Effector memory CD8-positive, alpha-beta T cell (primary cell): ENCODE results near the gene OOSP4B.
"Not testable (repeated sequence)": the region's sequence is repeated elsewhere in the genome, so short reads cannot be mapped to it uniquely, and the experiment has no call there.

Source experiments
- ATAC-seq: fragments of 150-1000 bp; cut with Tn5 transposase; replicated peaks from 2 replicates; pipeline ENCODE4 v1.10.0; 2021; ENCODE audit warnings: mild to moderate bottlenecking, moderate library complexity
- DNase-seq, 3 experiments: peaks; one replicate each; pipeline ENCODE4 v3.0.0; 2021
- H3K27ac Mint-ChIP-seq, 2 donors: one replicate each; pipeline ENCODE4 v1.8.0; 2022; ENCODE audit warnings: mild to moderate bottlenecking in 2 of 2, mixed read lengths in 2 of 2, moderate library complexity in 2 of 2
- H3K27me3 Mint-ChIP-seq, 2 donors: one replicate each; pipeline ENCODE4 v1.8.0; 2022; ENCODE audit warnings: mixed read lengths in 2 of 2
- H3K36me3 Mint-ChIP-seq: one replicate; pipeline ENCODE4 v1.8.0; 2022; ENCODE audit warnings: mild to moderate bottlenecking, moderate library complexity, mixed read lengths; ENCODE audit not compliant: insufficient read depth
- H3K4me1 Mint-ChIP-seq, 2 donors: one replicate each; pipeline ENCODE4 v1.8.0; 2022; ENCODE audit warnings: low read depth in 2 of 2, mixed read lengths in 2 of 2
- H3K4me3 Mint-ChIP-seq, 2 donors: one replicate each; pipeline ENCODE4 v1.8.0; 2022; ENCODE audit warnings: mild to moderate bottlenecking in 2 of 2, mixed read lengths in 2 of 2, moderate library complexity in 2 of 2
- H3K9me3 Mint-ChIP-seq, 2 donors: one replicate each; pipeline ENCODE4 v1.8.0; 2022; ENCODE audit warnings: mixed read lengths in 2 of 2

Gene OOSP4B

DNA sequence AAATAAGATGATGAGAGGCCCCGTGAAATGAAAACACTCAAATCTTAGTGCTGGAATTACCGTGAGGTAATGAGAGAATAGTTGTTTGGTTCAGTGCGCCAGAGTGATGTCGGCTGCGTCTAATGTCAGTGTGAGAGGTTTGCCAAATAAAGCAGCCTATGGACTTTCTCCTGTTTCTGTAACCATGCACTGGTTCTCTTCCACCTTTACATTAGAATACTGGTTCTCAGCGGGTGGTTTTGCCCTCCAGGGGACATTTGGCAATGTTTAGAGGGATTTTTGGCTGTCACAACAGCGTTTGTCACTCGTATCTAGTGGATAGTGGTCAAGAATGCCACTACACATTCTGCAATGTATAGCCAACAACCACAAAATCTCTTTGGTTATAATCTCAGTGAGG, 1.1 kb downstream of the OOSP4B start:
- peaks cover 22 to 24% of the 10 kb centered on the region in 2 donors for H3K27me3 Mint-ChIP-seq
- DNase-seq: no peak

DNA sequence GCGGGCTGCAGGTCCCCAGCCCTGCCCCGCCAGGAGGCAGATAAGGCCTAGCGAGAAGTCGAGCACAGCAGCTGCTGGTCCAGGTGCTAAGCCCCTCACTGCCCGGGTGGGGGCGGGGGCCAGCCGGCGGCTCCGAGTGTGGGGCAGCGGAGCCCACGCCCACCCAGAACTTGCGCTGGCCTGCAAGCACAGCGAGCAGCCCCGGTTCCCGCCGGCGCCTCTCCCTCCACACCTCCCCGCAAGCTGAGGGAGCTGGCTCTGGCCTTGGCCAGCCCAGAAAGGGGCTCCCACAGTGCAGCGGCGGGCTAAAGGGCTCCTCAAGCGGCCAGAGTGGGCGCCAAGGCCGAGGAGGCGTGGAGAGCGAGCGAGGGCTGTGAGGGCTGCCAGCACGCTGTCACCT, 3.4 kb downstream of the OOSP4B start:
- ATAC-seq, H3K4me3 Mint-ChIP-seq, H3K36me3 Mint-ChIP-seq, H3K4me1 Mint-ChIP-seq, DNase-seq, H3K27ac Mint-ChIP-seq, H3K9me3 Mint-ChIP-seq: not testable (repeated sequence)
- H3K27me3 Mint-ChIP-seq: peaks cover 22 to 24% of the 10 kb centered on the region in 2 donors

More for the DNA sequence above, 1.1 kb downstream of the OOSP4B start:
- Mint-ChIP-seq H3K36me3 (no peaks in the 10 kb centered on the region), H3K27ac (no peak overlapping the region), H3K9me3 (no peaks in the 10 kb centered on the region), H3K4me1 (no peaks in the 10 kb centered on the region), H3K4me3 (no peak overlapping the region)
- no peak for ATAC-seq

DNA sequence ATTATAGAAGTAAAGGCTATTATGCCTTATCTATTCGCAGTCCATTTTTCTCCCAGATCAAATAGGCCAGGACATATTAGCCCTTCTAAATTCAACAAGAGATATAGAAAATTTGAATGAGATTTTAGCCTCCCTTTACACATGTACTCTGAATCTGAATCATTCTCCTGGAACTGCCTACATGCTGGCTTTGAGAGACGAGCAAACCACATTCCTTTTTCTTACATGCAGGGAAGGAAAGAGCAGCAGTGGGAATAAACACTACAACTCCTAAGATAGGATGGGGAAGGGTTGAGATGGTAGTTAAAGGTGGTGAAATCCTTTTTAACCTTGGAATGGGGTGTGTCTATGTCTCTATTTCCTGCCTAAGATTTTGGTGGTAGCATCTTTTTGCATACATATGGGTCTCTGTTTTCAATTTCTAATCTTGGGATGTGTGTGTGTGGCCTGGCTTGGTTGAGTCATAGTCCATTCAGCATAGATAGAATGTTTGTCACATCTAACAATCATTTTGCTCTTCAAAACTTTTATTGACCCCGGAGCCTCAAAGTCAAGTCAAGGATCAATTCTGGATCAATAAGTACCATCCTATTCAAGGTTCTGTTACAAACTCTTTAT, 12.1 kb downstream of the OOSP4B start:
- Mint-ChIP-seq H3K36me3 (no peaks in the 10 kb centered on the region), H3K27me3 (peaks cover 4 to 19% of the 10 kb centered on the region in 2 donors), H3K9me3 (no peaks in the 10 kb centered on the region), H3K4me1 (no peaks in the 10 kb centered on the region), H3K4me3 (no peak overlapping the region), H3K27ac (no peak overlapping the region)
- DNase-seq (no peak), ATAC-seq (no peak)

DNA sequence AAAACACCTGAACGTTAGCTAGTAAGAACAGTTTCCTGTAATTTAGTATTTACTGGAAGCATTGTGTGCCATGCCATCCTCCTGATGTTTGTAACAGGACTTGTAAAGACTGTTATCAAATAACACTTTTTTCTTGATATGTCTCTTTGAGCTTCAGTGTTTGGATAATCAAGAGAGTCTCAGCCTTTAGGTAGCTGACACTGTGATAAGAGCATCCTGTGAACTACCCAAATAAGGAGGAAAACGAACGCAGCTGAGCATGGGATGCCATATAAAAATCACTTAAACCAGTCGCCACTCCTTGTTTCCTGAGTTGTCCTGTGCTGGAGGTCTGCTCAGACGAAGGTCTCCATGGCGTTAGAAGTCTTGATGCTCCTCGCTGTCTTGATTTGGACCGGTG, 23.1 kb downstream of the OOSP4B start, which contains the start of gene OOSP2:
OOSP2 (plus strand) TSS at position 301 of the 400 bp plus-strand sequence; CDS start at position 352, 51 bp downstream.
- Mint-ChIP-seq H3K27ac (no peak within 1 kb of the TSS), H3K27me3 (peaks cover 0 to 19% of the 10 kb centered on the region in 2 donors), H3K4me3 (no peak within 1 kb of the TSS), H3K9me3 (no peaks in the 10 kb centered on the region), H3K36me3 (no peaks in the 10 kb centered on the region), H3K4me1 (no peaks in the 10 kb centered on the region)
- ATAC-seq (no peak), DNase-seq (no peak)

DNA sequence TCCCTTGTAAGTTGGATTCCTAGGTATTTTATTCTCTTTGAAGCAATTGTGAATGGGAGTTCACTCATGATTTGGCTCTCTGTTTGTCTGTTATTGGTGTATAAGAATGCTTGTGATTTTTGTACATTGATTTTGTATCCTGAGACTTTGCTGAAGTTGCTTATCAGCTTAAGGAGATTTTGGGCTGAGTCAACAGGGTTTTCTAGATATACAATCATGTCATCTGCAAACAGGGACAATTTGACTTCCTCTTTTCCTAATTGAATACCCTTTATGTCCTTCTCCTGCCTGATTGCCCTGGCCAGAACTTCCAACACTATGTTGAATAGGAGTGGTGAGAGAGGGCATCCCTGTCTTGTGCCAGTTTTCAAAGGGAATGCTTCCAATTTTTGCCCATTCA, 33.4 kb downstream of the OOSP4B start:
- not testable (repeated sequence) for ATAC-seq, H3K9me3 Mint-ChIP-seq, DNase-seq, H3K27ac Mint-ChIP-seq, H3K4me3 Mint-ChIP-seq, H3K36me3 Mint-ChIP-seq, H3K4me1 Mint-ChIP-seq
- peaks cover 9 to 10% of the 10 kb centered on the region in 2 donors for H3K27me3 Mint-ChIP-seq

DNA sequence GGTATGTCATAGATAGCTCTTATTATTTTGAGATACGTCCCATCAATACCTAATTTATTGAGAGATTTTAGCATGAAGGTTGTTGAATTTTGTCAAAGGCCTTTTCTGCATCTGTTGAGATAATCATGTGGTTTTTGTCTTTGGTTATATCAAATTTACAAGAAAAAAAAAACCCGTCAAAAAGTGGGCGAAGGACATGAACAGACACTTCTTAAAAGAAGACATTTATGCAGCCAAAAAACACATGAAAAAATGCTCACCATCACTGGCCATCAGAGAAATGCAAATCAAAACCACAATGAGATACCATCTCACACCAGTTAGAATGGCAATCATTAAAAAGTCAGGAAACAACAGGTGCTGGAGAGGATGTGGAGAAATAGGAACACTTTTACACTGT, 33.9 kb downstream of the OOSP4B start:
- not testable (repeated sequence) for DNase-seq, H3K9me3 Mint-ChIP-seq, ATAC-seq, H3K4me1 Mint-ChIP-seq, H3K27ac Mint-ChIP-seq, H3K36me3 Mint-ChIP-seq, H3K4me3 Mint-ChIP-seq
- peaks cover 8 to 11% of the 10 kb centered on the region in 2 donors for H3K27me3 Mint-ChIP-seq

DNA sequence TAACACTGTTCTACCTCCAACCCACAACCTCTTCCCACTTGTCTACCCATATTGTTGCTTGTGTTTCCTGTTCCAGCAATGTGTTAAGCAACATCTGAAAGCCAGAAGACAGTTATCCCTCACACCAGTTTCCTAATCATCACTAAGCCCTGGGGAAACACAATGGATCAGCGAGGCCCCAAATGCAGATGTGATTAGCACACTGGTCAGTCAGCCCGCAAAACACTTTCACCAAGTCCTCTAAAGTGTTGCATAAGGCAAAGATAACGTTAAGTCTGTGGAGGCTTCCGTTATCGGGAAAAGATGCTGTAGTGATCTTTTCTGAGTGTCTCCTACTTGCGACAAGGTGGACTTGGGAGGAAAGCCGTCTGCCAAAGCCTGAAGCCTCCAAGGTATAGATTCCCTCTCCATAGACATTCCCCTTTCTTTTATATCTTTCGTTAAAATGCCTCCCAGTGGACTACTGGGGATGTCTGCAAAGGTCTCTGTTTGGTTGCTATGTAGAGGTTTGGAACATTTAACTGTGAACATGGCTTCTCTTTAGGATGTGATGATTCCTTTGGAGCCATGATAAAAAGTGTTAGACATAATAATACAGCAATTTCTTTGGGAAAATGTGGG, 39.5 kb downstream of the OOSP4B start, which contains the start of gene MS4A3:
MS4A3 (plus strand) TSS at position 317 of the 621 bp plus-strand sequence. CDS start 4,496 bp downstream, outside the sequence.
- Mint-ChIP-seq H3K4me3 (no peak within 1 kb of the TSS), H3K36me3 (no peaks in the 10 kb centered on the region), H3K27ac (no peak within 1 kb of the TSS), H3K4me1 (no peaks in the 10 kb centered on the region), H3K27me3 (peaks cover 9 to 15% of the 10 kb centered on the region in 2 donors), H3K9me3 (peaks cover 0 to 2% of the 10 kb centered on the region in 2 donors)
- DNase-seq (no peak), ATAC-seq (no peak)

DNA sequence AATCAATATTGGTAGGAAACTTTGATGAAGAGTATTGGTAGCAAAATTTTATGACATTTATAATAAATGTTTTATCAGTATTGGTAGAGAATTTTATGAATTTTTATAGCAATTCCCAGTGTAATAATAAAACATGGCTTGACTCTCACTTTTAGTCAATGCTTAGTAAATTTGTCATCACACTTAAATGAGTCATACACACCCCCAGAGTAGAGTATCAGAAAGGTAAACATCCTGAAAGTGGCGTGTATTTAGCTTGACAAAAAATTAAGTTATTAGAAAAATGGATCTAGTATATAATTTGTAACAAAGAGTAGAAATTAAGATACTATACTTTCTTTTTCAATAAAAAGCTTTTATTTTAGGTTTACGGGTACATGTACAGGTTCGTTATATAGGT, 42.1 kb downstream of the OOSP4B start:
- H3K27ac Mint-ChIP-seq: no peak overlapping the region

DNA sequence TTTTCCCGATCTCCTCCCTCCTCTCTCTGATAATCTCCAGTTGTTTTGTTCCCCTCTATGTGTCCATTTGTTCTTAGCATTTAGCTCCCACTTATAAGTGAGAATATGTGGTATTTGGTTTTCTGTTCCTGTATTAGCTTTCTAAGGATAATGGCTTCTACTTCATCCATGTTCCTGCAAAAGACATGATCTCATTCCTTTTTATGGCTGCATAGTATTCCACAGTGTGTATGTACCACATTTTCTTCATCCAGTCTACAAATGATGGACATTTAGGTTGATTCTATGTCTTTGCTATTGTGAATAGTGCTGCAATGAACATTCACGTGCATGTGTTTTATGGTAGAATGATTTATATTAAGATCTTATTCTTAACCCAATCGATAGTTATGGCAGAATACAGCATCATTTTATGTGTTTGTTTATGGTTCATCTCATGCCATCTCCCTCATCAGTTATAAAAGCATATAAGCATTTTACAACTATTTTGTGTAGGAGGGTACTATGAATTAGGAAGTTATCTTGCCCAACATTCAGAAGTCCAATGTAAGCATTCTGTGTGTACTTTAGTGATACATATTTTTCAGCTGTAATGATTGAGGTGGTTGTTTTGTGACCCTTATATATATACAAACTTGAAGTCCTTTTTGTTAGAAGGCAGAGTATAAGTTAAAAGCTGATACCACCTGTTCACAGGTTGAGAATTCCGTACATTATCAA, 42.7 kb downstream of the OOSP4B start:
- H3K27me3 Mint-ChIP-seq: peaks cover 14 to 15% of the 10 kb centered on the region in 2 donors
- no peaks in the 10 kb centered on the region for H3K4me1 Mint-ChIP-seq
- no peaks in the 10 kb centered on the region for H3K36me3 Mint-ChIP-seq
- ATAC-seq (no peak), DNase-seq (no peak)
- H3K4me3 Mint-ChIP-seq: no peak overlapping the region
- H3K27ac Mint-ChIP-seq: no peak overlapping the region
- peaks cover 0 to 2% of the 10 kb centered on the region in 2 donors for H3K9me3 Mint-ChIP-seq

More for the DNA sequence above, 42.1 kb downstream of the OOSP4B start:
- Mint-ChIP-seq H3K27me3 (peaks cover 14 to 15% of the 10 kb centered on the region in 2 donors), H3K4me3 (no peak overlapping the region), H3K36me3 (no peaks in the 10 kb centered on the region), H3K9me3 (peaks cover 0 to 2% of the 10 kb centered on the region in 2 donors), H3K4me1 (no peaks in the 10 kb centered on the region)
- DNase-seq (no peak), ATAC-seq (no peak)

DNA sequence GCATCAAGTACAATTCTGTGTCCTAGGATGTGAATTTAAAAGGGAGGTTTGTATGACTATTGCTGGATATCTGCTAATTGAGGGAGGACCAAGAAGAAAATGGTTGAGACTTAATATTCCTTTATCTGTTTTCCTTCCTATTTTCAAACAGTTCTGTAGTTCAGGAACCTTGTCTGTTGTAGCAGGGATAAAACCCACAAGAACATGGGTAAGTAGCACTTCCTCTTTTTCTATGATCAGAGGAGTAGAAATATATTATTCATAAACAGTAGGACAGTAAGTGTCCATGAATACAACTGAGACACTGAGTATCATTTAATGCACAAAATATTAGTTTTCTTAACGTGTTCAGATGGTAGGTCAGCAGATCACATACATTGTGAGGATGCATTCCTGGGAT, 47.1 kb downstream of the OOSP4B start:
- H3K4me3 Mint-ChIP-seq: no peak overlapping the region
- no peaks in the 10 kb centered on the region for H3K4me1 Mint-ChIP-seq
- peaks cover 0 to 5% of the 10 kb centered on the region in 2 donors for H3K27me3 Mint-ChIP-seq
- DNase-seq: no peak
- peaks cover 0 to 2% of the 10 kb centered on the region in 2 donors for H3K9me3 Mint-ChIP-seq
- no peak overlapping the region for H3K27ac Mint-ChIP-seq
- no peaks in the 10 kb centered on the region for H3K36me3 Mint-ChIP-seq
- no peak for ATAC-seq

DNA sequence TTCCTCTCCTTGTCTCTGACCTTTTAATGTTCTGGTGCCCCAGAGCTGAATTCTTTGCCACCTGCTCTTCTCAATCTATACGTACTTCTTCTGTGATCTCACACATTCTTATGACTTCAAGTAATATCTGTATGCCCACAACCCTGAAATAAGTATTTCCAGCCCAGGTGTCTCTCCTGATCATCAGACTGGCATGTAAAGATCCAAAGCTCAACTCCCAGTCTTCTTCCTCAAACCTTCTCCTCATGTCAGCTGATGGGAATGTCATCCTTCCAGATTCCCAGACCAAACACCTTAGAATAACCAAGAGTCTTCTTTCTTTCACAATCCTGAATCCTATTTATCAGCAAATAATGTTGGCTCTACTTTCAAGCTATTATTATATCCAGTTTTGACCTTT, 48.8 kb downstream of the OOSP4B start:
- no peaks in the 10 kb centered on the region for H3K36me3 Mint-ChIP-seq
- no peak for DNase-seq
- ATAC-seq: no peak
- H3K27me3 Mint-ChIP-seq: peaks cover 0 to 12% of the 10 kb centered on the region in 2 donors
- H3K4me1 Mint-ChIP-seq: no peaks in the 10 kb centered on the region
- no peak overlapping the region for H3K27ac Mint-ChIP-seq
- no peak overlapping the region for H3K4me3 Mint-ChIP-seq
- H3K9me3 Mint-ChIP-seq: no peaks in the 10 kb centered on the region

DNA sequence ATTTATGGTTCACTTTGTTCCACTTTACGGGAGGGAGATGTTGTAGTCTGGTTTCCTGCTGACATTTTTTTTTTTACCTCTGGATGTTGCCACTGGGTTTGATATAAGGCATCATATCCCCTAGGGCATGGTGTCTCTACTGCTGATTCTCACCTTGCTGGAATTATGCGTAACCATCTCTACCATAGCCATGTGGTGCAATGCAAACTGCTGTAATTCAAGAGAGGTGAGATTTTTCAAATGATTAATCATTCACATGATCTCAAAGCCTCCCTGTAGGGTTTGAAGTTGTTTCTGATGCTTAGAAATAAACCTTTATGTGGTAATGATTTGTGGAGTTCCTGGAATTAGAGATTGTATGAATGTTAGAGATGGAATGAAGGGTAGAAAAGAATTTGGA, 52.5 kb downstream of the OOSP4B start:
- no peaks in the 10 kb centered on the region for H3K4me1 Mint-ChIP-seq
- no peaks in the 10 kb centered on the region for H3K9me3 Mint-ChIP-seq
- ATAC-seq (no peak), DNase-seq (no peak)
- H3K4me3 Mint-ChIP-seq: no peak overlapping the region
- peaks cover 0 to 10% of the 10 kb centered on the region in 2 donors for H3K27me3 Mint-ChIP-seq
- no peak overlapping the region for H3K27ac Mint-ChIP-seq
- no peaks in the 10 kb centered on the region for H3K36me3 Mint-ChIP-seq

DNA sequence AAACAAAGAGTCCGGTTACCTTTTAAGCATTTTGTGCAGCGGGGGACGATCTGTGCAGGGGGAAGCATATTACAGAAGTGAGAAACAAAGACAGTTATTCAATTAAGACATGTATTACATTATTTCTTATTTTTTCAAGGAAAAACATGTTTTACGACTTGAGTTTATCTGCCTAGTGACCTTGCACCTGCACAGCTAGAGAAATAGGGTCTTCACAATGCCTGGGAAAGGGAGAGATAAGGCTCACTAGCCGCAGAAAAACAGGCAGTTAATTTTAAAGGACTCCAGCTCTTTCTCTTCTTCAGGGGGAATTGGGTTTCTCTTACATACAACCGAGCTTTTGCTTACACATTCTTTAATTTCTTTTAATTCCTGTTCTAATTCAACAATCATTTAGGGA, 54.7 kb downstream of the OOSP4B start:
- H3K27ac Mint-ChIP-seq, H3K4me1 Mint-ChIP-seq, H3K4me3 Mint-ChIP-seq, H3K9me3 Mint-ChIP-seq, ATAC-seq, H3K27me3 Mint-ChIP-seq, H3K36me3 Mint-ChIP-seq, DNase-seq: not testable (repeated sequence)
